ENCODE data around the gene HDAC4.

GRCh38 chr2:239064253-239064652 is 336.6 kb downstream of the HDAC4 start:
- TF ChIP-seq ETV6 (CRISPR knock-in tag; IDR thresholded peaks at IDR 0.05) (no peak), ATF6 (CRISPR knock-in tag; IDR thresholded peaks at IDR 0.05) (no peak), AFF4 (CRISPR knock-in tag; IDR thresholded peaks at IDR 0.05; ENCODE audit: borderline replicate concordance) (no peak), ZSCAN18 (CRISPR knock-in tag; IDR thresholded peaks at IDR 0.05) (no peak), ERG (CRISPR knock-in tag; IDR thresholded peaks at IDR 0.05) (no peak), TP53 (CRISPR knock-in tag; IDR thresholded peaks at IDR 0.05) (no peak)
- TF ChIP-seq, protein P1, sequence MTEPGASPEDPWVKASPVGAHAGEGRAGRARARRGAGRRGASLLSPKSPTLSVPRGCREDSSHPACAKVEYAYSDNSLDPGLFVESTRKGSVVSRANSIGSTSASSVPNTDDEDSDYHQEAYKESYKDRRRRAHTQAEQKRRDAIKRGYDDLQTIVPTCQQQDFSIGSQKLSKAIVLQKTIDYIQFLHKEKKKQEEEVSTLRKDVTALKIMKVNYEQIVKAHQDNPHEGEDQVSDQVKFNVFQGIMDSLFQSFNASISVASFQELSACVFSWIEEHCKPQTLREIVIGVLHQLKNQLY (CRISPR knock-in tag; IDR thresholded peaks at IDR 0.05), result no peak
- TF ChIP-seq, protein P2, sequence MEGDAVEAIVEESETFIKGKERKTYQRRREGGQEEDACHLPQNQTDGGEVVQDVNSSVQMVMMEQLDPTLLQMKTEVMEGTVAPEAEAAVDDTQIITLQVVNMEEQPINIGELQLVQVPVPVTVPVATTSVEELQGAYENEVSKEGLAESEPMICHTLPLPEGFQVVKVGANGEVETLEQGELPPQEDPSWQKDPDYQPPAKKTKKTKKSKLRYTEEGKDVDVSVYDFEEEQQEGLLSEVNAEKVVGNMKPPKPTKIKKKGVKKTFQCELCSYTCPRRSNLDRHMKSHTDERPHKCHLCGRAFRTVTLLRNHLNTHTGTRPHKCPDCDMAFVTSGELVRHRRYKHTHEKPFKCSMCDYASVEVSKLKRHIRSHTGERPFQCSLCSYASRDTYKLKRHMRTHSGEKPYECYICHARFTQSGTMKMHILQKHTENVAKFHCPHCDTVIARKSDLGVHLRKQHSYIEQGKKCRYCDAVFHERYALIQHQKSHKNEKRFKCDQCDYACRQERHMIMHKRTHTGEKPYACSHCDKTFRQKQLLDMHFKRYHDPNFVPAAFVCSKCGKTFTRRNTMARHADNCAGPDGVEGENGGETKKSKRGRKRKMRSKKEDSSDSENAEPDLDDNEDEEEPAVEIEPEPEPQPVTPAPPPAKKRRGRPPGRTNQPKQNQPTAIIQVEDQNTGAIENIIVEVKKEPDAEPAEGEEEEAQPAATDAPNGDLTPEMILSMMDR (IDR thresholded peaks at IDR 0.05), result no peak

Data from WTC11 (cell line).